Stimulated activated CD4-positive, alpha-beta T cell treated with anti-CD3 and anti-CD28 coated beads, Interleukin-1b, Interleukin-23, amount 100 ng/mL, for 1 hour (primary cell): Measurements from ENCODE around the gene ANKLE2.
"Not testable (repeated sequence)": the region's sequence is repeated elsewhere in the genome, so short reads cannot be mapped to it uniquely, and the experiment has no call there.

Source experiments
- DNase-seq, 2 donors: peaks; one replicate each; pipeline ENCODE4 v3.0.0-alpha.2; 2020; ENCODE audit warnings: low read depth in 2 of 2

Gene ANKLE2

DNA sequence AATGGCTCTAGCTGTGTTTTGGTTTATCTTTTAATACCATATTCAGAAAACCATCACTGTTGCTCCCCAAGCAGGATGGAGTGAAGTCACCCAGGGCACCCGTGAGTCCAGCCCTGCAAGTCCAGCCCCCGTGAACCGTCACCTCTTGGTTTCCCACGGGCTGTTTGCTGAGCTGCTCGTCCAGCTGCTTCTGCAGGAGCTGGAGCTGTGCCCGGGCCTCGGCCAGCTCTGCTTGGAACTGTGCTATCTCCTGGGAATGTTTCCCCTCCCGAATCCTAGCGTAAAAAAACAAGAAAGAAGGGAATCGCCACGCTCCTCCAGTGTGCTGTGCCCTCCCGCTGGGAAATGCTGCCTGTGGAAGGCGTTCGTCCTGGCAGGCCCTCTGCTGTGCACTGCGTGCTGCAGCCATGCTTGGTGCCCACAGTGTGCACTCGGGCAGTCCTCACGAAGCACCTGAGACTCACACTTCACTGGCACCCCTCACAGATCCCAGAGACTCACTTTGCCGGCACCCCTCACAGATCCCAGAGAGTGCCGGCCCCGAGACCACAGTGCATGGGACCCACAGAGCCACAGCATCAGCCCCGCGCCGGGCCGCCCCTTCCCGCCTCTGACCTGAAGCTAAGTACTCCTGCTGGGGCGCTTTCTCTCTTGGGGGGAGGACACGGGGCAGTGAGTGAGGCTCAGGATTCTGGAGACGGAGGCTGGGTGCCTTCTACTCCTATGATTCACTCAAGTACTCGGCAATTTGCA, 15.4 kb upstream of the ANKLE2 start:
- DNase-seq, result no peak

DNA sequence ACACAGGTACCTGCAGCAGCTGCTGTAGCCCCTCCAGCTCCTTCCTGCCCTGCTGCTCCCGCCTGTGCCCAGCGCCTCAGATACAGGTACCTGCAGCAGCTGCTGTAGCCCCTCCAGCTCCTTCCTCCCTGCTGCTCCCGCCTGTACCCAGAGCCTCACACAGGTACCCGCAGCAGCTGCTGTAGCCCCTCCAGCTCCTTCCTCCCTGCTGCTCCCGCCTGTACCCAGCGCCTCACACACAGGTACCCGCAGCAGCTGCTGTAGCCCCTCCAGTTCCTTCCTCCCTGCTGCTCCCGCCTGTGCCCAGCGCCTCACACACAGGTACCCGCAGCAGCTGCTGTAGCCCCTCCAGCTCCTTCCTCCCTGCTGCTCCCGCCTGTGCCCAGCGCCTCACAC, 14.6 kb upstream of the ANKLE2 start:
- DNase-seq, result not testable (repeated sequence)

DNA sequence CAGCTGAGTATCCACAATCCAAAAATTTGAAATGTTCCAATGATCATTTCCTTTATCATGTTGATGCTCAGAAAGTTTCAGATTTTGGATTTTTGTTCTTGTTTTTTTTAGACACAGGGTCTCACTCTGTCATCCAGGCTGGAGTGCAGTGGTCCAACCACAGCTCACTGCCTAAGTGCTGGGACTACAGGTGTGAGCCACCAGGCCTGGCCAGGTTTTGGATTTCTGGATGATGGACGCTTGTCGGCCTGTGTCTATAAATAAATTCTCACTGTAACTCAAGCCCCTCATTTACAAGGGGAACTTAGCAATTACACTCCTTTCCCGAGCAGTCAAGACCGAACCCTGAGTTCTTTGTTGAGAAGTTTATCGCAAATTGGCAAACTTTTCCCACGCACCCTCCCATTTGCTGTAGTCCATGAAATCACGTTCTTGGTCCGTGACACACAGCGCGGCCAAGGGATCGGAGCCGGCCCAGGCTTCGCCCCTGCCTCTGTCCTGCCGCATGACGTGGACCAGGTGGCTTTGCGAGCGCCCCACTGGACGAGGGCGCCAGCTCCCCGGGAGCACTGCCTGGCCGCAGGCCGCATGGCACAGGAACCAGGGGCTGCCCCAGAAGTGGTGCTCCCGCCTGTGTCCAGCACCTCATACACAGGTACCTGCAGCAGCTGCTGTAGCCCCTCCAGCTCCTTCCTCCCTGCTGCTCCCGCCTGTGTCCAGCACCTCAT, 14.0 kb upstream of the ANKLE2 start:
- no peak for DNase-seq

DNA sequence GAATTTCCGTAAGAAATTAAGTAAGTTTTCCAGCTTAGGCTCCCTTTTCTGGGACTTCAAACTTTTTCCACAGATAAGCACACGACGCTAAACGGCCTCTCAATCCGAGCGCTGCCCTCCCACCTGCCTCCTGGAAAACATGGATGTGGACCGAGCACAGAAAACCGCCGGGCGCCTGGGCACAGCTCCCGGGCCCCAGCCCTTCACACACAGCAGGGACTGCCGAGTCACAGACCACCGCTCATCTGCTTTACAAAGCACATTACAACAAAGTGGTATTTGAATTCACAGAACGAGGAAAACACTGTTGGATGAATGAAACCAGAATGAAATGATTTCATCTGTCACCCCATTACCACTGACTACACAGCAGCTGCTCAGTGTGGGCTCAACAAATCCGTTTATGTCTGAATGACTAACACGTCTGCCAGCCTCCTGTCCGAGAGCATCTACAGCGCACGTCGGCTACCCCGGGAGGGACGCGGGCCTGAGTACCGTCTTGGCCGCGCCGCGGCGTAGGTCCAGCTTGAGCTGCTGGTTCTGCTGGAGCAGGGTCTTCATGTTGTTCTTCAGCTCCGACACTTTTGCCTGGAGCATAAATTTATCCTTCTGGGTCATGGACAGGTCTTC, 13.1 kb upstream of the ANKLE2 start:
- no peak for DNase-seq

DNA sequence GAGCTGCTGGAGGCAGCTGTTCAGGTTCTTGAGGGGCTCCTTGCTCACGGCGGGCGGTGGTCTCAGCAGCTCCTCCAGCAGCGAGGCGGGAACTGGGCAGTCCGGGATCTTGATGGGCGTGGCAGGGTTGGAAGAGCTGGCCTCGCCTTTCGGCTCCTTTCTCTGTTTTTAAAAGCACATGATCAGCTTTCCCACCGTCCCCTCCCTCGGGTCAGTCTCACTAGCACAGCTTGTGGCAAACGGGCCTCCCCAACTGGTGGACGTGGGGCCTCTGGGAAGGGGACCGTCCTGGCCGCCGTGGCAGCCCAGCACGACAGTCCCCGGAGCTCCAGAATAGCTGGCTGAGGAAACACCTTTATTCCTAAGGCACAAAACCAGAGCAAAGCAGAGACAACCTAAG, 12.5 kb upstream of the ANKLE2 start:
- no peak for DNase-seq

DNA sequence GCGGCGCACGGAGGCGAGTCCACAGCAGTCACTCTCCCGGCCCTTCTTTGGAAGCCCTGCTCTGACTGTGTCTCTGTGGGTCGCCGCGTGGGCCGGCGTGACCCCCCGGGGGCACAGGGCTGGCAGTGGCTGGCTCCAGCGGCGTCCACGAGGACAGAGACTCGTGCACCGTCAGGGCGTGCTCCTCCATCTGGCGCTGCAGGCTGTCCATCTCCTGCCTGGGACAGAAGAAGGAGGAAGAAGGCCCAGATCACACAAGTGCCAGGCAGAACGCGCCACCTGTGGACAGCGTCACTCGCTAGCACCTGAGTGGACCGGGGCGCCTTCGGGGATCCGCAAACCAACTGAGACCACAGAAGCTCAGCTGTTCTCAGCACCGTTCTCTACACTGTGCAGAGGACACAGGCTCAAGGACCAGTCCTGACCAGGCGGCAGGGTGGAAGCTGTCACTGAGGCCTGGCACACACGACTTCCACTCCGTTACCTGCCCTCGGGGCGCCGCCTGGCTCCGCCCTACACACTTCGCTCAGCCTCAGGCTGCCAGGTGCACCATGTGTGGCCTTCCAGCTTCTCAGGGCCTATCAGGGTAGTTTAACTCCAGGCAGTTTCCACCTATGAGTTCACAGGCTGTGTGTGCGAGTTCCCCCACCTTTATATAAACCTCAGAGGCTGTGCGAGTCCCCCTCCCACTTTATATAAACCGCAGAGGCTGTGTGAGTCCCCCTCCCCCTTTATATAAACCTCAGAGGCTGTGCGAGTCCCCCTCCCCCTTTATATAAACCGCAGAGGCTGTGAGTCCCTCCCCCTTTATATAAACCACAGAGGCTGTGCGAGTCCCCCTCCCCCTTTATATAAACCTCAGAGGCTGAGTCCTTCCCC, 11.7 kb upstream of the ANKLE2 start:
- DNase-seq, result no peak

DNA sequence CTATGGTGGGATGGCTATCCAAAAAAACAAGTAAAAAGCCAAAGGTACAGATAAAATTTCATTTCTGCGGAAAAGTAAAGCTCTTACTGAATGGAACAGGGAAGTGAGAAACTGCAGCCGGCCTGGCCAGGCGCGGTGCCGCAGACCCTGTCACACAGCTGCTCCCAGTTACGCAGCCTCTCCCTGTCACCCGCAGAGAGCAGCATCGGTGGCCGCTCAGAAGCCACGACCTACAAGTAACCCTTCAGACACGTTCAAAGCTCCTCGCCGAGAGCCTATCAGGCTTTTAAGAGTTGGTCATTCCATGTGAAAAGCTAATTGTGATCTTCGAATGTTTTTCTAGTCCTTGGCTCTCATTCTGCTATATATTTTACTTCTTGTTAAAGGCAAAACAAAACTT, 11.0 kb upstream of the ANKLE2 start:
- no peak for DNase-seq

DNA sequence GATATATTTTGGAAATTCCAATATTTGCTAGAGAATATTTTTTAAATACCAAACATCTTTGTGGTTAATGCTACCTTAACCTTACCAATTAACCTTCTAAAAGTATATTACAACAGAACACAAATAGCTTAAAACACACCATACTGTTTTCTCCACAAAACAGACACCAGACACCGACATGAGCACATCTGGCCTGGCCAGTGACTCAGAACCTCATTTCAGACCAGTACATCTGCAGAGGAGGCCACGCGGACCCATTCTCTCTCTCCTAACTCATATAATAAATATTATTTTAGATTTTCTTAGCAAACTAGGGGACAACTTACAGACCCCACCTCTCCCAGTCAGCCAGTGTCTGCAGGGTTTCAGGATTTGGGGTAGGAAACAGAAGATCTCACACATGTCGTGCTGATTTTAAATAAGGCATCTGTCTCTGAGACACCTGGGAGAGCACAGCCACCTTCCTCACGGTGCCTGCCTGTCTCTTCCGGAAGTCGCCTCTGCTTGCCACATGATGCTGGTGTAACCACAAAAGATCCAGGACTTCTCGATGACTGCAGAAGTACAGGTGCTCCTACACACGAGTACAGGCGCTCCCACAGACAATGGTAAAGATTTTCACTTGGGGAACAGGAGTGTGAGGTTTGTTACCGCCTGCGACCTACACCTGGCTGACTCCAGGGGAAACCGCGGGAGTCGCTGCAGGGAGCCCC, 9.7 kb upstream of the ANKLE2 start:
- DNase-seq, result no peak

DNA sequence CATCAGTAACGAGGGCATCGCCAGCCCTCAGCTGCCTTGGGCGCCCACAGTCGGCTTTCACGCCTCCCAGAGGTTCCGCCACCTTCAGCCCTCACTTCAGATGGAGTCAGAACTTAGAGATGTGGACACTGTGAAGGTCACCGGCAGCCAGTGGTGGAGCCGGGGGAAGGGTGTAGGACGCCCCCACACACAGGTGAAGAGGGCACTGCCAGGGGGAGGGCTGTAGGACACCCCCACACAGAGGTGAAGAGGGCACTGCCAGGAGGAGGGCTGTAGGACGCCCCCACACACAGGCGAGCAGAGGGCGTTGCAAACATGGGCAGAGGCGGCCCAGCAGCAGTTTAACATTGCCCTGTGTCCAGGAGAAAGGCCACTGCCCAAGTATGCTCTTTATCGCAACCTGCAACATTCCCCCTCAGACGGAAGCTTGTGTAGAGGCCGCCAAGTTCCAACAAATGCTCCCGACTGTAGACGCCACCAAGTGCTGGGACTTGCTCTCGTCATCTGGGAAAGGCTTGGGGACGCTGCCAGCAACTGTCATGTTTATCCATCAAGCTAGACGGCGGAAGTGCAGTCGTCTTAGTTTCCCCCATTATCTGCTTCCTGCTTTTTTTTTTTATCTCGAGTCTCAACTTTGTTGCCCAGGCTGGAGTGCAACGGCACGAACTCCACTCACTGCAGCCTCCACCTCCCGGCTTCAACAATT, 4.9 kb upstream of the ANKLE2 start:
- no peak for DNase-seq

DNA sequence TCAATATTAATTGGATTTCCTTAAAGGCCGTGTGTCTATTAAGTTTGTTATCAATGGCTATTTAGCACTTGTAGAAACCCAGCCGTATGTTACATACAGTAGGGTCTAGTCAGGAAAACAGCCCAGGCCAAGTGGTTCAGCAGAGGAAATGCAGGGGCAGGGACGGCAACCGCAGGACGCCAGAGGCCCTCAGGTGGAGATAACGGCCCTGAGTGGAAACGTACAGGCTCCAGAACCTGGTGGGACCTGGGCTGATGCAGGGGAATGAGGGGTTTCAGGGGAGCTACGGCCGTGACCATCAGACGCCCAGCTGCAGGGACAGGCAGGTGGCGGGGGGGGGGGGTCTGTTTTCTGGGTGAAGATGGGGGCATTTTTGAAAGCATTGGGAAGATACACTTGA, 3.7 kb upstream of the ANKLE2 start:
- DNase-seq, result no peak

DNA sequence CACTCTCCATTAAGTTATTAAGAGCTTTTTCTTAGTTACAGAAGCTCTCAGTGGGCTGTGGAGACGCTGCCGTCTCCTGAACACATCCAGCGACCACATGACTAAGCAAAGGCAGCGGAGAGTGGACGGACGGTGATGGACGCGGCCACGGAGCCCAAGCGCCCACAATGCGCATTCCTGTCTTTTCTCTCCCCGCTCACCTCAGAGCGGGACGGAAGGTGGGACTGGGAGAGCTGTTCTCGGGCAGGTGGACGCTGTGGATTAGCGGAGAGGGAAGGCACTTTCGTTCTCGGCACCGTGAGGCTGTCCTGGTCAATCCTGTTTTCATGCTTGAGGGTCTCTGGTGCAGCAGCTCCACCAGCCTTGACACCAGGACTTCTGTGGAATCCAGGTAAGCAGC, 2.6 kb upstream of the ANKLE2 start:
- no peak for DNase-seq

DNA sequence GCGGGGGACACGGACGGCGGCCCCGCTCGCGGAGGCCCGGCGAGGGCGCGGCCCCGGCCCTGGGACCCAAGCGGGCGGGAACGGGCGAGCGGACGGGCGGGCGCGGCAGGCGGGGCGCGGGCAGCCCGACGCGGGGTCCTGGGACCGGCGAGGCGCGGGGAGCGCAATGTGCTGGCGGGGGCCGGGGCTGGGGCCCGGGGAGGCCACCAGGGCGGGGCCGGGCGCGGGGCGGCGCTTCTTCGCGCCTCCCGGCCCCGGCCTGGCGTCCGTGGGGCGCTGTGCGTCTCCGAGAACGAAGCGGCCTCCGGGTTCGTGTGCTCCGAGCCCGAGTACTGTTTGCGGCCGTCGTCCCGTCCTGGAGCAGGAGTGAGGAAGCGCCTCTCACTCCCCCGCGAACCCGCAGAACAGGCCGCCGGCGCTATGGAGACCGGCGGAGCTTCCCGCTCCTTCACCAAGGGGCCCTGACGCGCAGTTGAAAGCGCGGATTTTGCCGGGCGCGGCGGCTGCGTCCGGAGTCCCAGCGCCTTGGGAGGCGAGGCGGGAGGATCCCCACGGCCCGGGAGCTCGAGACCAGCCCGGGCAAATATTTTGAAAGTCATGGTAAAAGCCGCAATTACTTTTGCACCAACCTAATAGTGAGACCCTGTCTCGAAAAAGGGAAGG, 420 bp upstream of the ANKLE2 start:
- peak; percentile 71 to 72 for DNase-seq

DNA sequence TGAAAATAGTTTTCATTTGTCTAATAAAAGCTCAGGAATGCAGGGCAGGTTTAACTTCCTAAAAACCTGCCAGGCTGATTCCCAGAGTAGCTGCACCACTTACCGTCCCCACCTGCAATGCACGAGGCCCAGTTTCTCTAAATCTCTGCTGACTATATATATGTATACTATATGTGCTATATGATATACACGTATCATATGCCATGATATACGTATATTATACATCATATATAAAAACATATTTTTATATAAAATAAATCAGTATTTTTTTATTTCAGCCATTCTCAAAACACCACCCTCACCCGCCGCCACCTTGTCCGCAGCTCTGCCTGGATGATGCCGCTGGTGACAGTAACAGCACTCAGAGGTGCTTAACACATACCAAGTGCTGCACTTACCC, 2.3 kb downstream of the ANKLE2 start:
- no peak for DNase-seq

DNA sequence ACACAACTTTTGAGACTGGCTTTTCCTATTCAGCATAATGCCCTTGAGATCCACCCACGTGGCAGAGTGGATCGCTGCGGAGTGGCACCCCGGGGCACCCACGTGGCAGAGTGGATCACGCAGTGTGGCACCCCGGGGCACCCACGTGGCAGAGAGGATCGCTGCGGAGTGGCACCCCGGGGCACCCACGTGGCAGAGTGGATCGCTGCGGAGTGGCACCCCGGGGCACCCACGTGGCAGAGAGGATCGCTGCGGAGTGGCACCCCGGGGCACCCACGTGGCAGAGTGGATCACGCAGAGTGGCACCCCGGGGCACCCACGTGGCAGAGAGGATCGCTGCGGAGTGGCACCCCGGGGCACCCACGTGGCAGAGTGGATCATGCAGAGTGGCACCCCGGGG, 2.8 kb downstream of the ANKLE2 start:
- not testable (repeated sequence) for DNase-seq

DNA sequence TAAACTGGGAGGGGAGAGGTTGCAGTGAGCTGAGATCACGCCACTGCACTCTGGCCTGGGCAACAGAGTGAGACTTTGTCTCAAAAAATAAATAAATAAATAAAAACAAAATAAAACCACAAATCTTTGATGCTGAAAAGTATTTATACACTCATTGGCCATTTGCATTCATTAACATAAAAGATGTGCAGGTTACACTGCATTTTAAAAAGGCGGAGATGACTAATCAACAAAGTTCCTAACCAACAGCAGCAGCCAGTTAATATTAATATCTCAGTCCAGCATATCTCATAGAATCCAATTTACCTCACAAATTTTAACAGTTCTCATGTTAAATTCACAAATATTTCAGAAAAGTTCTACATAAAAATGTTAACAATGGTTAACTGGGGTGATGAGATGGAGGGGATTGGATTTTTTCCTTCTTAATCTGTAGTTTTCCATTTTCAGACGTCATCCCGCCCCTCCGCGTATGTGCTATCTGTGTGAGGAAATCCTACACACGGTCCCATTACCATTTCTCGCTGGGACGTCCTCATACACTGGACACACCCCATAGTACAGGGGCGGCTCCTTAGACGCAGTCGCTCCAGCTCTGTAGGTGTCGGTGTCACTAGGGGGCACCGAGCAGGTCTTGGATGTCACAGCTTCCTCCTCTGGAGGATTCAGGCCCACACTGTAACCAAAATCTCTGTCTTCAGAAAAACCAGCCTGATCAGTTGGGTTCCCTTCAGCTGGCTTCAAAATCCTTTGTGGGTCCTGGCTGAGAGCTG, 7.3 kb downstream of the ANKLE2 start:
- DNase-seq, result no peak

DNA sequence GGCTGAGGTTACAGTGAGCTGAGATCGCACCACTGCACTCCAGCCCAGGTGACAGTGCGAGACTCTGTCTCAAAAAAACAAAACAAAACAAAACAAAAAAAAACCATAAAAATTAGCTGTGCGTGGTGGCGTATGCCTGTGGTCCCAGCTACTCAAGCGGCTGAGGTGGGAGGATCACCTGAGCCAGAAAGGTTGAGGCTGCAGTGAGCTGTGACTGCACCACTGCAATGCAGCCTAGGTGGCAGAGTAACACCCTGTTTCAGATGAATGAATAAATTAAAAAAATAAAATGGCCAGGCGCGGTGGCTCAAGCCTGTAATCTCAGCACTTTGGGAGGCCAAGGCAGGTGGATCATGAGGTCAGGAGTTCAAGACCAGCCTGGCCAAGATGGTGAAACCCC, 8.0 kb downstream of the ANKLE2 start:
- DNase-seq, result not testable (repeated sequence)

DNA sequence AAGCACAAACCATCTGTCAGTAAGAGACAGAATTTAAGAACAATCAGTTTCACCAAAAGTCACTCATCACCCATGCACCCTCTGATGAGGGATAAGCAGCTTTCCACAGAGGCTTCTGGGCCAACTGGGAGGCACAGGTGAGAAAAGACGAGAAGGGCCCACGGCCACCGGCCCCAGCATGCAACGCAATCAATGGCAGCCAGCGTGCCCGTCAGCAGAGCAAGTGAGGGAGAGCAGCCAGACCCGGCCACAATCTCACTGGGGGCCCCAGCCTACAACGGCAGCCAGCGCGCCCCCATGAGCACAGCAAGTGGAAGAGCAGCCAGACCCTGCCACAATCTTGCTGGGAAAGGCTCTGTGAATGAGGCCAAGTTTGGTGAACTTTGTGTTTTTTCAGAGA, 13.3 kb downstream of the ANKLE2 start:
- DNase-seq, result no peak

DNA sequence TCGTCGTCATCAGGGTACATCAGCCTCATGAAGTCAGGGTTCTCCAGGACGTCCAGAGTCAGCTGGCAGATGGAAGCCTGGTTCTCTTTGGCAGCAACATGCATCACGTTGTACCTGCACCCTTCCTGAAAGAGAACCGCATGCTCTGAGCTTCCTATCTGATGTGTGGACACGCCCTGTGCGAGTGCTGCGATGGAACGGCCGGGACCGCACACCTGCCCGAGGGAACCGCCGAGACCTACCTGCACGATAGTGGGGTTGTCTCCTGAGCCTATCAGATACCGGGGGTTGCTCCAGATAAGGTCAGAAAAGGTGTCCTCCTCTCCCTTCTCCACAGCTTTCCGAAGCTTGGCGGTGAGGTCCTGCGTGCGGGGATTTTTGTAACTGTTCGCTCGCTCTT, 13.7 kb downstream of the ANKLE2 start:
- no peak for DNase-seq

DNA sequence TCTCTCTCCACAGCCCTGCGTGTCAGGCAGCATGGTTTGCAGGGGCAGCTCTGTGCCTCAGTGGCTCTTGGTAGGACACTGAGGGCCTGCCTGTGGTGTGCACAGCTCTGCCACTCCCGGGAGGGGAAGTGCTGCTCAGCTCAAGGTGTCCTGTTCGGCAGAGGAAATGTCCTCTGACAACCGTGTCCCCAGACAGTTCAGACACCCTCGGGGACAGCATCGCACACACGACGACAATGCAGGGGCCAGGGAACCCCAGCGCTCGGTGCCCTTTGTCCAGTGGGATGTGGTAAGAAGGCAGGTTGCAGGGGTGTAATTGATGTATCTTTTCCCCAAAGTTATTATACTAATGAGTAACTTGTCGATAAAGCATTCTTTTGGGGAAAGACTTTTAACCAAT, 14.2 kb downstream of the ANKLE2 start:
- DNase-seq, result no peak
